HL-60 (cell line): ENCODE data around the gene ERCC1.
A peak's percentile ranks its signal among the peaks of the same experiment; 100 is the strongest.

Experiments used
- DNase-seq, 2 experiments: peaks; one replicate each; pipeline ENCODE4 v3.0.0-alpha.2; 2010 to 2020; ENCODE audit warnings: low read depth in 1 of 2, low spot score in 1 of 2
- H3K27ac ChIP-seq: fragments of 250-450 bp; sonication (Bioruptor Pico); replicated peaks from 2 replicates; pipeline ENCODE4 v1.5.1; 2020; ENCODE audit warnings: mild to moderate bottlenecking, moderate library complexity
- H3K27me3 ChIP-seq: fragments of 250-450 bp; sonication (Bioruptor Pico); 2 replicates; pipeline ENCODE4 v1.5.1; 2021; ENCODE audit warnings: mild to moderate bottlenecking, moderate library complexity; ENCODE audit not compliant: insufficient read depth, poor library complexity, severe bottlenecking
- H3K4me3 ChIP-seq: replicated peaks from 2 replicates; pipeline ENCODE4 v1.5.1; 2011; ENCODE audit warnings: mild to moderate bottlenecking, control low read depth, low read length; ENCODE audit not compliant: insufficient read depth
- GABPA ChIP-seq: IDR thresholded peaks from 2 replicates; pipeline ENCODE4 v1.6.1; 2012; ENCODE audit warnings: low read depth
- POLR2AphosphoS5 ChIP-seq: IDR thresholded peaks from 2 replicates; pipeline ENCODE4 v1.6.1; 2012; ENCODE audit warnings: low read depth
- SPI1 ChIP-seq: IDR thresholded peaks from 2 replicates; pipeline ENCODE4 v1.6.1; 2012; ENCODE audit warnings: low read depth, mild to moderate bottlenecking, borderline replicate concordance
- long read RNA-seq: library from polyadenylated mRNA; unstranded; transcript quantifications from one replicate; pipeline ENCODE4 v2.0.0, GENCODE V29; 2020
- TF ChIP-seq, protein P1 (sequence below): IDR thresholded peaks from one replicate; pipeline ENCODE4 v1.5.1; 2011; ENCODE audit warnings: low read length, control low read depth, inconsistent platforms; ENCODE audit not compliant: insufficient read depth
- TF ChIP-seq, protein P2 (sequence below): IDR thresholded peaks from 2 replicates; pipeline ENCODE4 v1.6.1; 2012; ENCODE audit warnings: low read depth; ENCODE audit not compliant: insufficient replicate concordance

The ERCC1 gene
- long read RNA-seq, transcript ERCC1-202 (10 exons, 3,828 nt) = major isoform, 118 of 320 reads
- long read RNA-seq, transcript ERCC1-208 (10 exons, 1,453 nt) = minor isoform, 42 of 320 reads
- long read RNA-seq, transcript ERCC1-201 (8 exons, 1,278 nt) = minor isoform, 6 of 320 reads
- long read RNA-seq, transcript ERCC1-203 (9 exons, 949 nt) = minor isoform, 36 of 320 reads
- long read RNA-seq, partial matches to known transcripts = 65 of 320 reads
- long read RNA-seq, other reads (novel, unspliced or antisense) = 53 of 320 reads

DNA sequence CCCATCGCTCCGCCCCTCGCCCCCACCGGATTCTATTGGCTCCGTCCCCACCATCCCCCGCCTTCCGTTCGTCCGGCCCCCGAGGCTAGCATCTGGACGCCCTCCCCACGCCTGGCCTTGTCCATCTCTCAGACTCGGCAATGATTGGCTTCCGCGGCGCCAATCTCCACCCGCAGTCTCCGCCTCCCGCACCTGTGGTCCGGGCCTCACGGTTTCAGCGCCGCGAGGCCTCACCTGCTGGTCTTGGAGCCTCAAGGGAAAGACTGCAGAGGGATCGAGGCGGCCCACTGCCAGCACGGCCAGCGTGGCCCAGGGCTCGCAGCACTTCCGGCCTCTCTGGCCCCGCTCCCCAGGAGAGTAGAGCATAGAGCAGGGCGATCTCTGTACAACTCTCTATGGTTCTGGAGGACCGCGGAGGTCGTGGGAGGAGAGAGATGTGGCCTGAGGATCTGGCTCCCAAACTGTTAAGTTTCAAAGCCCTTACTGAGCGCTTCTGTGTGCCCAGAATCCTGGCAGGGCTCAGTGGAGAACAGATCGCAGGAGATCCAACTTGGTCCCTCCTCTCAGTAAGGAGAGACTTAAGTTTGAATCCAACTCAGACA lies at the start of gene ERCC1:
Gene ERCC1, minus strand, starts transcription at position 329 of the 602 bp plus-strand sequence. CDS start 543 bp downstream, outside the sequence.
- TF ChIP-seq GABPA (peak; percentile 74), SPI1 (no peak; the same call in 1 of the 2 replicates), POLR2AphosphoS5 (peak; percentile 97)
- TF ChIP-seq, protein P1, sequence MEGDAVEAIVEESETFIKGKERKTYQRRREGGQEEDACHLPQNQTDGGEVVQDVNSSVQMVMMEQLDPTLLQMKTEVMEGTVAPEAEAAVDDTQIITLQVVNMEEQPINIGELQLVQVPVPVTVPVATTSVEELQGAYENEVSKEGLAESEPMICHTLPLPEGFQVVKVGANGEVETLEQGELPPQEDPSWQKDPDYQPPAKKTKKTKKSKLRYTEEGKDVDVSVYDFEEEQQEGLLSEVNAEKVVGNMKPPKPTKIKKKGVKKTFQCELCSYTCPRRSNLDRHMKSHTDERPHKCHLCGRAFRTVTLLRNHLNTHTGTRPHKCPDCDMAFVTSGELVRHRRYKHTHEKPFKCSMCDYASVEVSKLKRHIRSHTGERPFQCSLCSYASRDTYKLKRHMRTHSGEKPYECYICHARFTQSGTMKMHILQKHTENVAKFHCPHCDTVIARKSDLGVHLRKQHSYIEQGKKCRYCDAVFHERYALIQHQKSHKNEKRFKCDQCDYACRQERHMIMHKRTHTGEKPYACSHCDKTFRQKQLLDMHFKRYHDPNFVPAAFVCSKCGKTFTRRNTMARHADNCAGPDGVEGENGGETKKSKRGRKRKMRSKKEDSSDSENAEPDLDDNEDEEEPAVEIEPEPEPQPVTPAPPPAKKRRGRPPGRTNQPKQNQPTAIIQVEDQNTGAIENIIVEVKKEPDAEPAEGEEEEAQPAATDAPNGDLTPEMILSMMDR = no peak
- TF ChIP-seq, protein P2, sequence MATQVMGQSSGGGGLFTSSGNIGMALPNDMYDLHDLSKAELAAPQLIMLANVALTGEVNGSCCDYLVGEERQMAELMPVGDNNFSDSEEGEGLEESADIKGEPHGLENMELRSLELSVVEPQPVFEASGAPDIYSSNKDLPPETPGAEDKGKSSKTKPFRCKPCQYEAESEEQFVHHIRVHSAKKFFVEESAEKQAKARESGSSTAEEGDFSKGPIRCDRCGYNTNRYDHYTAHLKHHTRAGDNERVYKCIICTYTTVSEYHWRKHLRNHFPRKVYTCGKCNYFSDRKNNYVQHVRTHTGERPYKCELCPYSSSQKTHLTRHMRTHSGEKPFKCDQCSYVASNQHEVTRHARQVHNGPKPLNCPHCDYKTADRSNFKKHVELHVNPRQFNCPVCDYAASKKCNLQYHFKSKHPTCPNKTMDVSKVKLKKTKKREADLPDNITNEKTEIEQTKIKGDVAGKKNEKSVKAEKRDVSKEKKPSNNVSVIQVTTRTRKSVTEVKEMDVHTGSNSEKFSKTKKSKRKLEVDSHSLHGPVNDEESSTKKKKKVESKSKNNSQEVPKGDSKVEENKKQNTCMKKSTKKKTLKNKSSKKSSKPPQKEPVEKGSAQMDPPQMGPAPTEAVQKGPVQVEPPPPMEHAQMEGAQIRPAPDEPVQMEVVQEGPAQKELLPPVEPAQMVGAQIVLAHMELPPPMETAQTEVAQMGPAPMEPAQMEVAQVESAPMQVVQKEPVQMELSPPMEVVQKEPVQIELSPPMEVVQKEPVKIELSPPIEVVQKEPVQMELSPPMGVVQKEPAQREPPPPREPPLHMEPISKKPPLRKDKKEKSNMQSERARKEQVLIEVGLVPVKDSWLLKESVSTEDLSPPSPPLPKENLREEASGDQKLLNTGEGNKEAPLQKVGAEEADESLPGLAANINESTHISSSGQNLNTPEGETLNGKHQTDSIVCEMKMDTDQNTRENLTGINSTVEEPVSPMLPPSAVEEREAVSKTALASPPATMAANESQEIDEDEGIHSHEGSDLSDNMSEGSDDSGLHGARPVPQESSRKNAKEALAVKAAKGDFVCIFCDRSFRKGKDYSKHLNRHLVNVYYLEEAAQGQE = peak; percentile 55
- Histone ChIP-seq H3K27me3 (no peaks in the 10 kb centered on the region), H3K4me3 (peak within 1 kb of the TSS; percentile 77), H3K27ac (peak within 1 kb of the TSS; percentile 86)
- DNase-seq = peak; percentile 95

DNA sequence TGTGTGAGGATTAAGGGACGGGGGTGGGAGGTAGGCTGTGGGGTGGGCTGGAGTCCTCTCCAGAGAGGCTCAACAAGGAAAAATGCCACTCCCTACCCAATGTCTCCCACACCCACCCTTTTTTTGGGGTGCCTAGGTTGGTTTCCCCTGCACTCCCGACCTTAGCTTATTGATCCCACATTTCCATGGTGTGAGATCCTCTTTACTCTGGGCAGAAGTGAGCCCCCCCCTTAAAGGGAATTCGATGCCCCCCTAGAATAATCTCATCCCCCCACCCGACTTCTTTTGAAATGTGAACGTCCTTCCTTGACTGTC lies 49.6 kb upstream of the ERCC1 start:
- DNase-seq = no peak
- Histone ChIP-seq H3K27ac (no peak overlapping the region), H3K4me3 (no peak overlapping the region), H3K27me3 (no peaks in the 10 kb centered on the region)
- TF ChIP-seq, protein P1 = no peak
- TF ChIP-seq POLR2AphosphoS5 (no peak), SPI1 (no peak), GABPA (no peak)
- TF ChIP-seq, protein P2 = no peak

DNA sequence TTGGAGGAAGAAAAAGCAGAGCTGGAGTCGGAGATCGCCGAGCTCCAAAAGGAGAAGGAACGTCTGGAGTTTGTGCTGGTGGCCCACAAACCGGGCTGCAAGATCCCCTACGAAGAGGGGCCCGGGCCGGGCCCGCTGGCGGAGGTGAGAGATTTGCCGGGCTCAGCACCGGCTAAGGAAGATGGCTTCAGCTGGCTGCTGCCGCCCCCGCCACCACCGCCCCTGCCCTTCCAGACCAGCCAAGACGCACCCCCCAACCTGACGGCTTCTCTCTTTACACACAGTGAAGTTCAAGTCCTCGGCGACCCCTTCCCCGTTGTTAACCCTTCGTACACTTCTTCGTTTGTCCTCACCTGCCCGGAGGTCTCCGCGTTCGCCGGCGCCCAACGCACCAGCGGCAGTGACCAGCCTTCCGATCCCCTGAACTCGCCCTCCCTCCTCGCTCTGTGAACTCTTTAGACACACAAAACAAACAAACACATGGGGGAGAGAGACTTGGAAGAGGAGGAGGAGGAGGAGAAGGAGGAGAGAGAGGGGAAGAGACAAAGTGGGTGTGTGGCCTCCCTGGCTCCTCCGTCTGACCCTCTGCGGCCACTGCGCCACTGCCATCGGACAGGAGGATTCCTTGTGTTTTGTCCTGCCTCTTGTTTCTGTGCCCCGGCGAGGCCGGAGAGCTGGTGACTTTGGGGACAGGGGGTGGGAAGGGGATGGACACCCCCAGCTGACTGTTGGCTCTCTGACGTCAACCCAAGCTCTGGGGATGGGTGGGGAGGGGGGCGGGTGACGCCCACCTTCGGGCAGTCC lies 49.0 kb upstream of the ERCC1 start:
- no peak for DNase-seq
- TF ChIP-seq, protein P2 = no peak
- TF ChIP-seq POLR2AphosphoS5 = peak; percentile 39; the same call in 1 of the 2 replicates
- Histone ChIP-seq H3K4me3 (no peak overlapping the region), H3K27me3 (no peaks in the 10 kb centered on the region), H3K27ac (no peak overlapping the region)
